Gastrocnemius medialis (tissue), 4 donors: ENCODE data around the gene WNK2.

Experiments
- POLR2A ChIP-seq, 2 donors: fragments of 450-650 bp; IDR thresholded peaks; one replicate each; pipeline ENCODE4 v1.6.1; 2017; ENCODE audit warnings: antibody characterized with exemption in 2 of 2, mild to moderate bottlenecking in 2 of 2, moderate library complexity in 2 of 2
- TF ChIP-seq, protein P1 (sequence below), 5 experiments: fragments of 450-650 bp in 3 of 5; fragments of 200-600 bp in 2 of 5; sonication (generic) in 2 of 5; IDR thresholded peaks in 4 of 5; conservative IDR thresholded peaks in 1 of 5; 1 replicate in 4 of 5; 2 replicates in 1 of 5; pipeline ENCODE4 v1.5.1; 2016 to 2019; ENCODE audit warnings: antibody characterized with exemption in 5 of 5, mild to moderate bottlenecking in 3 of 5, moderate library complexity in 3 of 5

DNA sequence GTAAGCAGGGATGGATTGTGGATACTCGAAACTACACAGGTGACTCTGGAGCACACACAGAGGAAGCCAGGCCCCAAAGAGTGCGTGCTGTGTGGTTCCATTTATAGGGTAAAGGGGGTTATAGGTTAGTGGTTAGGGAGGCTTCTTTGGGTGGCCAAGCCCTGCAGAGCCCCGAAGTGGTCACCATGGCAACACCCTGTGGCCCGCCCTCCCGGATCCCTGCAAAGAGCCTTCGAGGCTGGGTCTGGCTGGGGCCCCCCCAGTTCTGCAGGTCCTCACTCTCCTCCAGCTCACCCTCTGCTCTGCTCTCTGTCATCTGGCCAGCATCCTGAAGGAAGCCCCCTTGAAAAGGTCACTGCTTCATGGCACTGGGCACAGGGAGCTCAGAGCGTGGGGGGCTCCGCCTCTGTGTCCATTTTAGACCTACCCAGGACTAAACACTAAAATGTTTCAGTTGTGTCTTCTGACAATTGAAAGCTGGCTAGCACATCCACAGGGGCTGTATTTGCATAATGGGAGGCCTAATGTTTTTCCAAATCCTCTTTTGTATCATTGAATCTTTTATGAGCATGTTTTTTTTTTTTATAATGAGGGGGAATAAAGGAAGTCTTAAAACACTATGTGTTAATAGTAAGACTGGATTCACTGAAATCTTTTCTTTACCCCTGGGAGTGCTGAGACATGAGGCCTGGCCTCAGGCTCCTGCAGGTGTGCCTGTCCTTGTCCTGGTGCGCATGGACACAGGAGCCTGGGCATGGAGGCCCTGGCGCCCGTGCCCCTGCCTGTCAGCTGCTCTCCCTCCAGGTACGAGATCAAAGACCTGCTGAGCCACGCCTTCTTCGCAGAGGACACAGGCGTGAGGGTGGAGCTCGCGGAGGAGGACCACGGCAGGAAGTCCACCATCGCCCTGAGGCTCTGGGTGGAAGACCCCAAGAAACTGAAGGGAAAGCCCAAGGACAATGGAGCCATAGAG lies 55.3 kb downstream of the WNK2 start:
- TF ChIP-seq, protein P1, sequence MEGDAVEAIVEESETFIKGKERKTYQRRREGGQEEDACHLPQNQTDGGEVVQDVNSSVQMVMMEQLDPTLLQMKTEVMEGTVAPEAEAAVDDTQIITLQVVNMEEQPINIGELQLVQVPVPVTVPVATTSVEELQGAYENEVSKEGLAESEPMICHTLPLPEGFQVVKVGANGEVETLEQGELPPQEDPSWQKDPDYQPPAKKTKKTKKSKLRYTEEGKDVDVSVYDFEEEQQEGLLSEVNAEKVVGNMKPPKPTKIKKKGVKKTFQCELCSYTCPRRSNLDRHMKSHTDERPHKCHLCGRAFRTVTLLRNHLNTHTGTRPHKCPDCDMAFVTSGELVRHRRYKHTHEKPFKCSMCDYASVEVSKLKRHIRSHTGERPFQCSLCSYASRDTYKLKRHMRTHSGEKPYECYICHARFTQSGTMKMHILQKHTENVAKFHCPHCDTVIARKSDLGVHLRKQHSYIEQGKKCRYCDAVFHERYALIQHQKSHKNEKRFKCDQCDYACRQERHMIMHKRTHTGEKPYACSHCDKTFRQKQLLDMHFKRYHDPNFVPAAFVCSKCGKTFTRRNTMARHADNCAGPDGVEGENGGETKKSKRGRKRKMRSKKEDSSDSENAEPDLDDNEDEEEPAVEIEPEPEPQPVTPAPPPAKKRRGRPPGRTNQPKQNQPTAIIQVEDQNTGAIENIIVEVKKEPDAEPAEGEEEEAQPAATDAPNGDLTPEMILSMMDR (IDR thresholded peaks at IDR 0.05 in 4 of 5, conservative IDR thresholded peaks at IDR 0.05 in 1 of 5), result no peak
- TF ChIP-seq POLR2A (IDR thresholded peaks at IDR 0.05), result no peak
